ENCODE results near the gene KIF21A. TPM values are rescaled to one million over a fixed set of nuclear protein-coding genes. Genes with fewer than 3 reads are reported as not detected.

KIF21A gene
- total RNA-seq, 1 donor from 2014 or later, result 57.3 TPM

GRCh38 chr12:39375206-39375808, 67.6 kb downstream of the KIF21A start:
- peak; percentile 46 for TF ChIP-seq CTCF (IDR thresholded peaks at IDR 0.05; ENCODE audit: unreplicated experiment)
- H3K4me3 Mint-ChIP-seq (ENCODE audit: low read depth), result no peak overlapping the region
- DNase-seq (ENCODE audit: low spot score, unreplicated experiment), result no peak

GRCh38 chr12:39372929-39373328, 70.0 kb downstream of the KIF21A start:
- TF ChIP-seq CTCF (IDR thresholded peaks at IDR 0.05; ENCODE audit: unreplicated experiment), result no peak
- H3K36me3 Mint-ChIP-seq (ENCODE audit: insufficient read depth), result peaks cover 1% of the 10 kb centered on the region
- no peak overlapping the region for H3K4me3 Mint-ChIP-seq (ENCODE audit: low read depth)
- peaks cover 8% of the 10 kb centered on the region for H3K4me1 Mint-ChIP-seq (ENCODE audit: low read depth)
- no peaks in the 10 kb centered on the region for H3K9me3 Mint-ChIP-seq (ENCODE audit: low read depth)
- H3K27ac Mint-ChIP-seq, result no peak overlapping the region
- H3K27me3 Mint-ChIP-seq, result no peaks in the 10 kb centered on the region
- no peak for DNase-seq (ENCODE audit: low spot score, unreplicated experiment)

More at GRCh38 chr12:39375206-39375808, 67.6 kb downstream of the KIF21A start:
- H3K4me1 Mint-ChIP-seq (ENCODE audit: low read depth), result peaks cover 8% of the 10 kb centered on the region
- H3K27ac Mint-ChIP-seq, result no peak overlapping the region
- peaks cover 1% of the 10 kb centered on the region for H3K36me3 Mint-ChIP-seq (ENCODE audit: insufficient read depth)
- no peaks in the 10 kb centered on the region for H3K9me3 Mint-ChIP-seq (ENCODE audit: low read depth)
- no peaks in the 10 kb centered on the region for H3K27me3 Mint-ChIP-seq

DNA sequence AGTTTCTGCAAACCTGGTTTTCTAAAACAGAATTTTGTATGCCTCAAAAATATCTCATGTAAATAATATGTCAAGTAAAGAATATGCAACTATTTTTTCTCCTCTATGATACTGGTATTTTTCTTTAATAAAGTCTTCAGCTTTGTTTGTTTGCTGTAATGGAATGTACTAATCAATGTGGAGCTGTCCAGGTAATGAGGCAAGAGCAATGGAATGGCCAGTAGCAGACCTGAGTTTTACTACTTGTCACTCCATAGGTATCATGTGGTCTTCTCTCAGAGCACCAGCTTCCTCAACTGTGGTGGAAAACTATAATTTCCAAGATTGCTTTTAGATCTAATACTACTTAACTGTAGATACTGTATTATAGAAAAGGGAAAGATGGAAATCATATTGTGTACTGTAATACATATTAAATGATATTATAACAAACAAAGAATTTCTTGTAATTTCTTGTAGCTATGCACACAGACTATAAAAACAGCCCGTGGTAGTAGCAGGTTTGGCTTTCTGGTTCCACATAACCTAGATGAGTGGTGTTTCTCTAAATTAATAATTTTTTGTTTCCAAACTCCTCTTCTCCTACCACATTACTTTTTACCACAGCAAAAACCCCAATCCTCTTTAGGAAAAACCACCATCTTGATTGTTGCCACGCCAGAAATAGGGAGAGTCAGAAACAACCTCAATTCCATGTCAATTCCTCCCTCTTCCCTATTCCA, 70.6 kb downstream of the KIF21A start:
- DNase-seq (ENCODE audit: low spot score, unreplicated experiment), result no peak
- Mint-ChIP-seq H3K4me1 (ENCODE audit: low read depth) (peaks cover 8% of the 10 kb centered on the region), H3K27me3 (no peaks in the 10 kb centered on the region), H3K36me3 (ENCODE audit: insufficient read depth) (peaks cover 1% of the 10 kb centered on the region), H3K27ac (no peak overlapping the region), H3K9me3 (ENCODE audit: low read depth) (no peaks in the 10 kb centered on the region), H3K4me3 (ENCODE audit: low read depth) (no peak overlapping the region)
- no peak for TF ChIP-seq CTCF (IDR thresholded peaks at IDR 0.05; ENCODE audit: unreplicated experiment)

DNA sequence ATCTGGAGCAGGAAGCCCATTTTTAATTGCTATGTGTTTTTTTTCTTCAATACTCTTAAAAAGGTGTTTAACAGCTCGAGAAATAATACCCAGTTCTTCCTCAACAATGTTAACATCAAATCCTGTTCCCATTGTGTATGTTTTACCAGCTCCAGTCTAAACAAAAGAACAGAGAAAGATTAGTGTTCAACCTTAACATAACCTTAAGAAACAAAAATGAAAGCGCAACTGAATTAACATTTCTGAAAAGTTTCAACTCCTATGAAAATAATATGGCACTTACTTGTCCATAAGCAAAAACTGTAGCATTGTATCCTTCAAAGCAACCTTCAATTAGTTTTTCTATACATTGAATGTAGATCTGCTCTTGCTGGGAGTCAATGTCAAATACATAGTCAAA, 73.2 kb downstream of the KIF21A start:
- no peak overlapping the region for H3K4me3 Mint-ChIP-seq (ENCODE audit: low read depth)
- H3K27me3 Mint-ChIP-seq, result no peaks in the 10 kb centered on the region
- no peaks in the 10 kb centered on the region for H3K9me3 Mint-ChIP-seq (ENCODE audit: low read depth)
- H3K4me1 Mint-ChIP-seq (ENCODE audit: low read depth), result peaks cover 8% of the 10 kb centered on the region
- peaks cover 14% of the 10 kb centered on the region for H3K36me3 Mint-ChIP-seq (ENCODE audit: insufficient read depth)
- DNase-seq (ENCODE audit: low spot score, unreplicated experiment), result no peak
- no peak for TF ChIP-seq CTCF (IDR thresholded peaks at IDR 0.05; ENCODE audit: unreplicated experiment)
- no peak overlapping the region for H3K27ac Mint-ChIP-seq

DNA sequence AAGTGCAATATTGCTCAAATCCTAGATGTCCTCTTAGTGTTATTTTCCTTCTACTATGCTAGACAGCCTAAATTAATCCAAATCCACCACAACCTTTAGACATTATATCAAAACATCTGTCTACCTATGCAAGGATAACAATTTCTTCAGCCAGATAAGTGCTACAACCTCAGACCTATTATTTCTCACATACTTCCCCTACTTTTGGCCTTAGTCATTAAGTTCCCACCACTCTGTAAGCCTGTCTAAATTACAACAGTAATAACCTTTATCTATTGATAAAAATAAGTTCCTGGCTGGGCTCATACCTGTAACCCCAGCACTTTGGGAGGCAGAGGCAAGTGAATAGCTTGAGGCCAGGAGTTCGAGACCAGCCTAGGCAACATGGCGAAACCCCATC, 74.0 kb downstream of the KIF21A start:
- DNase-seq (ENCODE audit: low spot score, unreplicated experiment), result no peak
- H3K4me1 Mint-ChIP-seq (ENCODE audit: low read depth), result peaks cover 8% of the 10 kb centered on the region
- no peak for TF ChIP-seq CTCF (IDR thresholded peaks at IDR 0.05; ENCODE audit: unreplicated experiment)

More for the DNA sequence above, 74.0 kb downstream of the KIF21A start:
- no peak overlapping the region for H3K27ac Mint-ChIP-seq
- peaks cover 18% of the 10 kb centered on the region for H3K36me3 Mint-ChIP-seq (ENCODE audit: insufficient read depth)
- no peaks in the 10 kb centered on the region for H3K27me3 Mint-ChIP-seq
- H3K9me3 Mint-ChIP-seq (ENCODE audit: low read depth), result no peaks in the 10 kb centered on the region
- H3K4me3 Mint-ChIP-seq (ENCODE audit: low read depth), result no peak overlapping the region

Data from progenitor cell of endocrine pancreas (in vitro differentiated cells).